HG03060 (cell line): Measurements from ENCODE around the gene ADA.
"Not testable (repeated sequence)": the region's sequence is repeated elsewhere in the genome, so short reads cannot be mapped to it uniquely, and the experiment has no call there.

Experiments used
- ATAC-seq: cut with Tn5 transposase; IDR thresholded peaks from one replicate; pipeline ENCODE4 v1.9.1; 2021; ENCODE audit warnings: low read depth, moderate number of reproducible peaks; ENCODE audit not compliant: unreplicated experiment

The ADA gene

DNA sequence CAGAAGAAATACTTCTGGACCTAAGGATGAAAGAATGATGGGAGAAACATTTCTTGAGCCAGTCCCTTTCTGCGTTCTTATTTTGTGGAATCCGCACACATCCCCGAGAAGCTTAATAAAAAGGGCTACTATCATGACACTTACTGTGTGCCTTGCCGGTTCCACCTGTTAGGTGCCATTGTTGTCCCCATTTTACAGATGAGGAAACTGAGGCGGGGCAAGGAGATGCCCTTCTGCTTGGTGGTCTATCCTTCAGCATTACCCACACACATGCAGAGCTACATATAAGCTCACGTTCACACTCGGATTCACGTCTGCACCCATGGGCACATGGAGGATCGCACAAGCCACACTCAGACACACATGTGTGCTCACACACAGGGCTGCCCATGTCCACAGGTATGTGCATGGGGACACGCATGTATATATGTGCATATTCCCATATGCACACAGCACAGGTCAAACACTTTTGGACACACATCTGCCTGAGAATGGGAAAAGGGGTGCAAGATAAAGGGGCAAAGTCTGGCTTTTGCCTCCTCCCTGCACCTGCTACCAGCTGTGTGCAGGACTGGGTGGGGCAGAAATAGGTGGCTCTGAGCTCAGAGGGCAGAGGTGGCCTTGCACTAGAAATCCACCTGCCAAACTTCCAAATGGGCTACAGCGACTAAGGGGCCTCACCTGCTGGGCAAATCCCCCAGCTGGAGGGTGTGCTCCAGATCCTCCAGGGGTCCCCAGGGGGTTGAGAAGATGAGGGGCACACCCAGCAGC, 30.5 kb upstream of the ADA start:
- ATAC-seq, result no peak

GRCh38 chr20:44678990-44679611, 27.6 kb upstream of the ADA start:
- no peak for ATAC-seq

DNA sequence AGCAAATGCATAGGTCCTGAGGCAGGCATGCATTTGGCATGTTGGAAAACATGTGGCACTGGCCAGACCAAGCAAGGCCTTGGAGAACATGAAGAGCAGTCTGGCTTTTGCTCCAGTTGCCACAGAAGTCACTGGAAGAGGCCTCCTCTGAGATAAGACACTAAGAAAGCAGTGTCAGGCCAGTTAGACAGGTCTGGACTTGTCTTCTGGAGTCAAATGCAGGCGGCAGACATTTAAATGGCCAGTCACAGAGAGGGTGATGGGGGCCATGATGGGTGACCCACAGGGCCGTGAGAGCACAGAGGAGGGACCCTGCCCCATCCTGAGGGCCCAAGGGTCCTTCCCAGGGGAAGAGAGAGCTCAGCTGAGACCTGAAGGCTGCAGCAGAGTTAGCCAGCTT, 26.7 kb upstream of the ADA start:
- ATAC-seq, result no peak

DNA sequence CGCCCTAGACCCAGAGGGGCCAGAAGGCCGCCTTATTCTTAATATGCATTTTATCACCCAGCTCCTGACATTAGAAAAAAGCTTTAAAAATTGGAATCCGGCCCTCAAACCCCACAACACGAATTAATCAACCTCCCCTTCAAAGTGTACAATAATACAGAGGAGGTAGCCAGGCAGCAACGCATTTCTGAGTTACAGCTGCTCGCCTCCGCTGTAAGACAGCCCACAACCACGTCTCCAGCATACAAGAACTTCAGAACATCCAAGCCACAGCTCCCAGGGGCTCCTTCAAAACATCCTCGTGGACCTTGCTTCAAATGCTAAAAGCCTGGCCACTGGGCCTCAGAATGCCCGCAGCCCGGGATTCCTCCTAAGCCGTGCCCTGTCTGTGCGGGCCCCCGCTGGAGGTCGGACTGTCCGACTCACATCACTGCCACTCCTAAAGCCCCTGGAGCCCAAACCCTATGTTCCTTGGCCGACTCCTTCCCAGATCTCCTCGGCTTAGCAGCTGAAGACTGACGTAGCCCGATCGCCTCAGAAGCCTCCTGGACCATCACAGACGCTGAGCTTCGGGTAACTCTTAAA, 20.9 kb upstream of the ADA start:
- ATAC-seq, result not testable (repeated sequence)

DNA sequence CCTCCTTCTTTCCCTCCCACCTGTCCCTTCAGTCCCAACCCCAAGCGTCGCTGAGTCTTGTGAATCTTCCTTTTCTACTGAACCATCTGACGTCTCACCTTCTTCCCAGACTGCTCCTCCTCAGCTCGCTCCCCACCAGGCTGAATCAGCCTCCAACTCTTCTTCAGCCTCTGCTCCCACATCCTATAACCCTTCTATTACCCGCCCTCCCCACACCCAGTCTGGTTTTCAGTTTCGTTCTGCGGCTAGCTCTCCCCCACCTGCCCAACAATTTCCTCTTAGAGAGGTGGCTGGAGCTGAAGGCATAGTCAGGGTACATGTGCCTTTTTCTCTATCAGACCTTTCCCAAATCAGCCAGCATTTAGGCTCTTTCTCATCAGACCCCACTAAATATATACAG, 20.0 kb upstream of the ADA start:
- not testable (repeated sequence) for ATAC-seq

GRCh38 chr20:44670851-44671250, 19.4 kb upstream of the ADA start:
- ATAC-seq, result not testable (repeated sequence)

- no peak for ATAC-seq
Observed at GRCh38 chr20:44666066-44666465, 14.6 kb upstream of the ADA start.

- ATAC-seq, result no peak
Observed at GRCh38 chr20:44664131-44664530, 12.6 kb upstream of the ADA start.

- ATAC-seq, result no peak
Observed at GRCh38 chr20:44662261-44662660, 10.8 kb upstream of the ADA start.

GRCh38 chr20:44660581-44660980, 9.1 kb upstream of the ADA start:
- no peak for ATAC-seq

DNA sequence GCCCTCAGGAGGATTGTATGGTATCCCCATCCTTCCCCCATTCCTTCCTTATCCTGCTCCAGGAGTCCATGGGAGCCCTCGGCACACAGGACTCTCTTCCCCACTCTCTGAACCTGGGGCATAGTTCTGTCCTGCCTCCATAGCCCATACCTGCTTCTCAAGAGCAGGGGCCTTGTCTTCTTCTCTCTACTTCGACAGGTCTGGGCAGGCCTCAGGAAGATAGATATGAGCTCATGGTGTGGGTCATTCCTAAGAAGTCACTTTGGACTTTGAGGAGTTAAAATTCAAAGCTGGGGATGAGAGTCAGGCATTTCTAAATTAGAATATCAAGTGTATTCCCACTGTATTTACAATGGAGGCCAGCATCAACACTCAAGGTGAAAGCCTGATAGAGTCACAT, 8.4 kb upstream of the ADA start:
- no peak for ATAC-seq

DNA sequence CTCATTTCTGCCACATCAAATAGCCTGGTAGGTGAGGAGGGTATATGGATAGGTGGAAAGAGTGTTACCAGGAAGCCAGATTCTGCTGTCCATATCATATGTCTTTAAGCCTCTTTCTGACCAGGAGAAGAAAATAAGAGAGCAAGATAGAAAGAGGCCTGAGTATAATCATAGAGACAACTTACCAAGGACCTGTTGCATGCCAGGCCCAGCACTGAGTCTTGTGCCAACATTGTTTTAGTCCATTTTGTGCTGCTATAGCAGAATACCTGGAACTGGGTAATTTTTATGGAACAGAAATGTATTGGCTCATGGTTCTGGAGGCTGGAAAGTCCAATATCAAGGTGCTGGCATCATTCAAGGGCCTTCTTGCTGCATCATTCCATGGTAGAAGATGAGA, 7.3 kb upstream of the ADA start:
- no peak for ATAC-seq

- no peak for ATAC-seq
Observed at GRCh38 chr20:44657875-44658274, 6.4 kb upstream of the ADA start.

DNA sequence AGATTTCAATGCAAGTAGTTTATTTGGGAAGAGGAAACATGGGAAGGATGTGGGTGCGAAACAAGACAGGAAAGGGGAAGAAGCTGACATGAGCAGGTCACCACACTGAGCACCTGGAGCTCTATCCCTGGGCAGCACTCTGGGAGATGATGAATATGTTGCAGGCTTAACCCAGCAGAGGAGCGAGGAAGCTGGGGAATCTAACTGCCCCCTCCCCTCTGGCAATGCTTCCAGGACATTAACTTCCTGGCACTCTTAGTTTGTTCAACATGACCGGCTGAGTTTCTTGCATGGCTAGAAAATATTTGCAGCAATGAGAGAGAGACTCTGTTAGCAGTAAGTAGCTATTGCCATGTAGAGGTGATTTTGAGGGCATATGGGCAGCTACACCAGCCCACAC, 4.9 kb upstream of the ADA start:
- ATAC-seq, result no peak

DNA sequence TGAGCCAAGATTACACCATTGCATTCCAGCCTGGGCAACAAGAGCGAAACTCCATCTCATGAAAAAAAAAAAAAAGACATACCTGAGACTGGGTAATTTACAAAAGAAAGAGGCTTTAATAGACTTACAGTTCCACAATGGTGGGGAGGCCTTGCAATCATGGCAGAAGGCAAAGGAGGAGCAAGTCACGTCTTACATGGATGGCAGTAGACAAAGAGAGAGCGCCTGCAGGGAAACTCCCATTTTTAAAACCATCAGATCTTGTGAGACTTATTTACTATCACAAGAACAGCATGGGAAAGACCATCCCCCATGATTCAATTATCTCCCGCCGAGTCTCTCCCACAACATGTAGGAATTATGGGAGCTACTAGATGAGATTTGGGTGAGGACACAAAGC, 2.7 kb upstream of the ADA start:
- ATAC-seq, result not testable (repeated sequence)

DNA sequence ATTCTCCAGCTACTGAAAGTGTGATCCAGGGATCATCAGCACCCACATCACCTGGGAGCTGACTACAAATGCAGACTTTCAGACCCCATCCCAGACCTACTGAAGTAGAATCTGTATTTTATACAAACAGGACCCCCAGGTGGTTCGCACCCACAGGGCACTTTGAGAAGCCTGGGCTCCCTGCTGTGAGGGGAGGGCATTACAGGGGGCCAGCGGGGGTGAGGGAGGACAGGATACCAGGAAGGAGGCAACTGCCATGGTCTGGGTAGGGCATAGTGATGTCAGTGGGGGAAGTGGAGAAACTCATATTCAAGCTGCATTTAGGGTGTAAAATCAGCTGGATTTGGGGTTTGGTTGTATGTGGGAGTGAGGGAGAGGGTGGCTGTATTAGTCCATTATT, 2.0 kb upstream of the ADA start:
- no peak for ATAC-seq

DNA sequence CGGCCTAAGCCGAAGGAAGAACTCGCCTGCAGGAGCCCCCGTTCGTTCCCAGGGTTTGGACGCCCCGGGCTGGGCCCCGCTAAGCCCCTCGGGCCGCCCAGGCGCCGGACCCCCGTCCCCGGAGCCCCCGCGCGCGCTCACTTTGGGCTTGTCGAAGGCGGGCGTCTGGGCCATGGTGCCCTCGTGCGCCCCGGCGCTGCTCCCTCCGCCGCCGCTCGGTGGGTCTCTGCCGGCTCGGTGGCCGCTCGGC, 140 bp downstream of the ADA start:
- no peak for ATAC-seq

DNA sequence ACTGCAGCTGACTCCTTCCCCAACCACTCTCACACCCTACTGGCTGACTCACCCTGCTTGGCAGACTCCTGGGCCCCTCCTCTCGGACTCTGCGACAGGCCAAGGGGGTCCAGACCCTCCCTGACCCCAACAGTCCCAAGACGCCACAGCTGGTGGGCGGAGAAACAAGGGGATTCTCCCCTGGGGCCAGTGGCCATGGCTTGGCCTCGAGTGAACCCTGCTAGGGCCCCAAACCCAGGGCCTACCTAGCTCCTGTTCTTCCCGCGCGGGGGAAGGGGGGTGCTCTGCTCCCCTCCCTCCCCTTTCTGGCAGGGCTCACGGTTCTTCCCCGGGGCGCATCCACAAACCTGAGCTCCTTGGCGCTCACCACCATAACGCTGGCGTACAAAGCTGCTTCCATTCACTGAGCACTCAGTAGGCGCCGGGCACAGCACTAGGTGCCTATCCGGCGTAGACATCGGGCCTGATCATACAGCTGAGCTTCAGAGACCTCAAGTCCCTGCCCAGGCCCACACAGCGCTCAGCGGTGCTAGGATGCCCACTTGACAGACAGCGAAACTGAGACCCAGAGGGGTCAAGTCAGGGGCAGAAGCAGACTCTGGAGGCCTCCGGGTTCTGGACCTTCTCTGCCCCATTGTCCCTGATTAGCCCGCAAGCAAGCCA, 597 bp downstream of the ADA start:
- no peak for ATAC-seq

GRCh38 chr20:44649976-44650375, 1.5 kb downstream of the ADA start:
- ATAC-seq, result no peak

GRCh38 chr20:44649126-44649525, 2.4 kb downstream of the ADA start:
- ATAC-seq, result no peak

- ATAC-seq, result no peak
Observed at GRCh38 chr20:44648579-44648978, 2.9 kb downstream of the ADA start.

DNA sequence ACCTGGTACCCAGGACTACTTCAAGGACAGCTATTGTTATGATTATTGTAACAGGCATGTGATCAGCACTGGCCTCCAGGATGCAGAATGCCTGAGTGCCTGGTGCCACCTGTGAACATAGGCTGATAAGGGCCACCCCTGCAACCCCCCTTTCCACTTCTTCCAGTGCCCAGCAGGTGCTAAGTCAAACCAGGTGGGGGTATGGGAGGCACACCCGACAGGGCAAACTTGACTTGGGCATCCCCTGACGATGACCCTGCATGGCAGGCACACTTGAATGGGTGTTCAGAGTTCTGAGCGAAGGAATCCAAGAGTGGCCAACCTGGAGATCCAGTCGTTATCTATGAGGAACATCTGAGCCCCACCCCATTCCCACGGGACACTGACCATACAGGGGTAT, 3.4 kb downstream of the ADA start:
- ATAC-seq, result no peak
